NCI-H187 (cell line): ENCODE data around the gene VWF.

Experiments
- DNase-seq, 2 experiments: peaks; one replicate each; lab custom pipeline; 2025; lab: John Stamatoyannopoulos, UW

VWF gene

DNA sequence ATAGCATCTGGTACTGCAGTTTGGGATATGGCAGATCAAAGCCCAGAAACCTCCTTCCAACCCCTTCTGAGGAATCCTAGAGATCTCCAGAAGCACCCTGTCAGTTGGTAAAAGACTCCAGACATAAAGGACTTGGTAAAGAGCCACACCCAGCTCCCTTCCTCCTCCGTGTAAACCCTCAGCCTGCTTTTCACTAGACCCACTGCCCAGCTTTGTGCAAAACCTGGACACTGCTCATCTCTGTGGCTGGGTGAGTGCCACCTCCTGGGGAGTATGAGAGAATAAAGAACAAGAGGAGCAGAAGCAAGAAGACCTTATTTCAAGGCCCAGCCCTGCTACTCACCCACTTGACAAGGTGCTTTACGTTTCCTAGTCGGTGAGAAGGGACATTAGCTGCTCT lies 212.5 kb downstream of the VWF start:
- DNase-seq = no peak

DNA sequence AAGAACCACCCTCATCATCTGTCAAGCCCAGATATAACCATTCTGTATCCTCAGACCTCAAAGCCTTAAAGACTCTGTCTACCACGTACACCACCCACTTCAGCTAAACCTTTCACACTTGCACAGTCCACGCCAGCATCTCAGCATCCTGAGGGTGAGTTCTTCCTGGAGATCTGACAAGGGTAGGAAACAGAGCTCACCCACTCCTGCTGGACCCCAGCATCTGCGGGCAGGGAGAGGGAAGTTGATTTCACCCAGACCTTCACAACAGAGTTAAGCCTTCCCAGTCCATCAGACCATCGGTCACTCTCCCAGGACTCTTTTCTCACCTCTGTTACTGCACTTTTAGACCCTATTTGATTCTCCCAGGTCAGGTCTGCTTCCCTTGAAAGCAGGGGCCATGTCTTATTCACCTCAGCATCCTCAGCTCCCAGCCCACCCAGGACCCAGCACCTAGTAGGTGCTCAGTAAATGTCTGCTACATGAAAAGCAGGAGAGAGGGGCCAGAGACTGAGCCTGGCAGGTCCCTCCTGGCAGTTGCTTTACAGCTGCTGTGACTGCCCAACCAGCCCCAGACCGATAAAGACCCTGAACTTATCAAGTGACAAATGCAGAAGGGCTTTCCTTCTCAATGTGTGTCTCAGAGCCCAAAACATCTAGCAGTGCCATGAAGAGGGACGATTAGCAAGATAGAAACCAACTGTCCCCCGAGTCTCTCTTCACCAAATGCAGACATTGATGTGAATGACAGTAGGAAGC lies 213.5 kb downstream of the VWF start:
- no peak for DNase-seq

DNA sequence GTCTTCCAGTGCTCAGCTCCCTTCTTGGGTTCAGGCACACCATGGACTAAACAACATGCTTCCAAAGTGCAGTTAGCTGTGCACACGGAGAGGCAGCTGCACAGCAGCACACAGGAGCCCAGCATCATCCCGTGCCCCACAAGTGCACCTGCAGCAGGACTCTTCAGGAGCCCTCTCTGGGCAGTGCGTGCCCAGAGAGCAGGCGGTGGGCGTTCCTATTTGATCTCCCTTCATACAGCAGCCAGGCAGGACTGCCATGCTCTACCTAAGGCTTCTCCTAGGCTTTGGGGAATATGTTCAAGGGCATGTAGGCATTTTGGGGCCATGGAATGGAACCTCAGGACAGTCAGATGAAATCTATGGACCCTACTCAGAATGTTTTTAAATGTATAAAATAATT lies 214.9 kb downstream of the VWF start:
- DNase-seq = no peak

DNA sequence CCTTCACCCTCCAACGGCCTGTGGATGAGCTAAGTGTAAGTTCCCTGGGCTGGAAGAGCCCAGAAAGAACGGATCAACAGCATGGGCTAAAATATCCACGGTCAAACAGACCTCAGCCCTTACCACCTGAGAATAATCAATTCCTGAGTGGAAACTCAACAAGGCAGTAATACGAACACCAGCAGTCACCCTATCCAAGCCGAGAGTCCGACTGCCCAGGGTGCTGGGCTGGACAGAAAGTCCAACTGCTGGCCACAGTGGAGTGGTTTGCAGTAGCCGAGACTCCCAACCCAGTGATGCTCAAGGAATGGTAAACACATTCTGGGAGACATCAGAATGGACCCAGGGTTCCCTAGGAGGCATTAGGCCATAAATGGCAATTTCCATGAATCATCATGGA lies 216.2 kb downstream of the VWF start:
- no peak for DNase-seq

DNA sequence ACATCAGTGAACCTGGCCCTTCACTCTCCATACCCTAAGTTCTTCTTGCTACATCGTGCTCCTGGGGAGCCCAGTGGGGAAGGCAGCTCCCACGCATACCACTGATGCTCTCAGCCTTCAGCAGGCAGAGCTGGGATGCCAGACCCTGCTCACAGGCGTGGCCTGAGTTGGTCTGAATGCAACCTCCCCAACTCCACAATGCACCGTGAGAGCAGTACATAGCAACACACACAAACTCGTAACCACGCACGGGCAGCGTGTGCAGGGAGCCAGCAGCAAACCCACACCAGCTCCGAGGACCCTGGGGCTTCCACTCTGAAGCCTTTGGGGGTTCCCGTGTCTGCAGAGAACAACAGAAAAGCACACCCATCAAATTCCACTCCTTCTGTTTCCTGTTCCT lies 216.7 kb downstream of the VWF start:
- DNase-seq = no peak

DNA sequence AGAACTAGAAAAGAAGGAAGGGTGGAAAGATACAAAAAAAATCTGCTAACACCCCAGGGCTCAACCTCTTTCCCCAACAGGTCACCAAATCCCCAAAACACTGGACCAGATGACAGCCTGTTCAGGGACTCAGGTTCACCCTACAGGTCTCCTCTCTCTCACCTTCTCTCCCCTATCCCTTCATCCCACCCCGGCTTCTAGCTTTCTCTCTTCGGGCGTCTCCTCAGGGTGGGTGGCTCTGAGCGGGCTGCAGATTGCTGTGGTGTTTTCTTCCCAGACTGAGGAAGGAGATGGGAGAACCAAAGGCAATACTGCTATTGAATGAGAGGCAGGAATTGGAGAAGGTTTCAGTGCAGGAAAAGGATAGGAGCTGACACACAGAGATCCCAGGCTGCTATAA lies 218.7 kb downstream of the VWF start:
- no peak for DNase-seq

DNA sequence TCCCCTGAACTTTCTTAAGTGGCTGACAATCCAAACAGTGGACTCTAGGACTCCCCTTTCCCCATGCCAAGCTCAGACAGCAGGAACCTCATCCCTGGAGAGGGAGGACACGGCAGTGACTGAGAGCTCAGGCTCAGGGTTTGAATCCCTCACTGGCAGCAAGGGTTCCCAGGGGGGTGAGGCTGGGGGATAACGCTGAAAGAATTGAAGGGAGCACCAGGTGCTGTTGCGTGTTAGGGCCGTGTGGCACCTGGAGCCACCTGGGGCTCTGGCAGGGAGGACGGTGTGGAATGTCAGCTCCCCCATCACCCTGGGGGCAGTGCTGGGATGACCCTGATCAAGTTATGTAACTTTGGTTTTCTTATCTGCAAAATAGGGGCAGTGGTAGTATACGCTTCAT lies 219.5 kb downstream of the VWF start:
- DNase-seq = no peak

DNA sequence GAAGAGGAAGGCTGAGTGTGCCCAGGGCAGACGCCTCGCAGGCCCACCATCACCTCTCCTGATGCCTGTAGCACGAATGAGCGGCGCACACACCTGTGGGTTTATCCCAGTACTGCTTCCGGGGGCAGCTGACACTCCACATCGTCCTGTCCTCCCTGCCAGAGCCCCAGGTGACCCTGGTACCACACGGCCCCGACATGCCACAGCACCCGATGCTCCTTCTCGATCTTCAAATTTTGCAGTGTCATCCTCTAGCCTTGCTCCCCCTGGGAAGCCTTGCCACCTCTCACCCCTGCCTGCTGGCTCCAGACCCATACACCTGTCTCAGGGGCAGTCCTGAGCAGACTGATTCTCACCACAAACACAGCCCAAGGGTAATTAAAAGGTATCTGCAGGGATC lies 220.0 kb downstream of the VWF start:
- no peak for DNase-seq

DNA sequence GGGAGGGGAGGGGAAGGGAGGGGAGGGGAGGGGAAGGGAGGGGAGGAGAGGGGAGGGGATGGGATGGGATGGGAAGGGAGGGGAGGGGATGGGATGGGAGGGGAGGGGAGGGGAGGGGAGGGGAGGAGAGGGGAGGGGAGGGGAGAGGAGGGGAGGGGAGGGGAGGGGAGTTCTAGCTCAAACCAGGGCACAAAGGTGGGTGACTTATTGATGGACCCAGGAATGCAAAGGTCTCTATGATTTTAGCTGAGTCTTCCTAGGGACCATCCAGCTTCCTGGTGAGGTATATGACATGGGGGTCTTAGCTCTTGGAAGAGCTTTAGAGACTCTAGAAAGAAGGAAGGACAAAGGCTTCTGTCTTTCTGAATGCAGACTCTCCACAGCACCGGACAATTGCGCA lies 221.7 kb downstream of the VWF start:
- no peak for DNase-seq

DNA sequence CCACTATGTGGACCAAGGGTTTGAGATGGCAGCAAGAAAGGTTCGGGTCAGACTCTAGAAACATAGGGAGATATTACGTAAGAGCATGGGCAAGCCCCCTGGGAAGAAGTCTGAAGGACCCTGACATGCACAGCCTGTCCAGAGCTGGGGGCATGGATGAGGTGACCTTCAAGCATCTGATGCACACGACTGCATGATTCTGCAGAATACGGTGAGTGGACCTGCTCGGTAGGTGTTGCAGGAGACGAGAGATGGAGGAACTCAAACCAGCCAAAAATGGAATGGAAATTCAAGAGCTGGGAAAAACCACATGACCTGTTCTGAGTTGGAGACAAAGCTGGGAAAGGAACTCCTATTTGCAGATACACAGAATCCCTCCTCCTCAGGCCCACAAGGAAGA lies 223.1 kb downstream of the VWF start:
- no peak for DNase-seq

DNA sequence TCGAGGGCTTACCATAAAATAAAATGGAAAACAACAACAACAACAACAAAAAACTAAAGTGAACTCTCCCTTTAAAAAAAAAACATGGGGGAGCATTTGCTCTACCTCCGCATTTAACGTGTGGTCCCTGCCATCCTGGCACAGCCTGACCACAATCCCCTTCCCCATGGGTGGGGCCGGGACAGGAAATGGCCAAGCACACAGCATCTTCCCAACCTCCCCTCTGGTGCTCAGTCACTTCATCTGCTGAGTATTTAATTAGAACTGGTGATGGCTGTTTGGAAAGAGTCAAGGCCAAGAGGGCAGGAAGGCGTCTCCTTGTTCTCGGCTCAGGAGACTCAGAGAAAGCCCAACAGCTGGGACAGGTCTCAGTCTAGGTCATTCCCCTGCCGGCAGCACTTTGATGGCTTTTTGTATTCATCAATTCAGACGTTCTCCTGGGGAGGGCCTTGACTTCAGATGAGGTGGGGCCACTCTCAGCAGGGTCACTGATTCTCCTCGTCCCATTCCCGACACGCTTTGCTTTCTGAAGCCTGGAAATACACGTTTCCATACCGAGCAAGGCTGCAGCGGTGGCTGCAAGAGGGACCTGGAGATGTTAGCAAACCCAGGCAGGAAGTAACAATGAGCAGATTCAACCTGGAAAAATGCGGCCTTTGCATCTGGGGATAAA lies 223.8 kb downstream of the VWF start:
- no peak for DNase-seq

DNA sequence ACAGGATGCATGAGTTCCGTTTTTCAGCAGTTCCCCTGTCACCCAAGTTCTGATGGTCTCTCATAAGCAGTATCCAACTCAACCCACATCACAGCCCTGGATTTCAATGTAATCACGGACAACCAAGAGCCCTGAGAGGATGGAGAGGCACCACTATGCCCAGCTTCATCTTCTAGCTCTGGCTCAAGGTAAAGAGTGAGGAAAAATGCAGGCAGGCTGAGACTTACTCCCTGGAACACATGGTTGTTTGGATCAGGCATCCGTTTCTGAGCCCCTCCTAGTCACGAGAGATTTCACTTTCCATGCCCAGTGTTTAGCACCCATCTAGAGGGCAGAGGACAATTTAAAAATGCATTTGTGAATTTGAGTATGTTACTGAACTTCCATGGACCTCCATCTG lies 224.4 kb downstream of the VWF start:
- no peak for DNase-seq

DNA sequence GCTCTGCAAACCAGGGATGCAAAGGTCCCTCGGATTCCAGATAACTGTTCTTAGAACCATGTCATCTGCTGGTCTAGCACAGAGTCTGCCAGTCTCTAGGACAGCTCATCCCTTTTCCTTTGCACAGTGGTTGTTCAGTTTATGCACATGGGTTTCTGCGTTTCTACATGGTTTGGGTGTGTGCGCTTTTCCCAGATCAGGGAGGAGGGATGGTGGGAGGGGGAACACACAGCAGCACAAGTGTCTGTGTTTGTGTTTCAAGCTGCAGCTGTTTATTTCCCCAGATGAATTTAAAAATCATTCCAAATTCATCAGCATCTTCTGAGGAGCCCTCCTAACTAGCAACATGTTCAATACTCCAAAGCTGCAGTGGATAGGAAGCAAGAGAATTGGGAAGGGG lies 224.8 kb downstream of the VWF start:
- DNase-seq = no peak

DNA sequence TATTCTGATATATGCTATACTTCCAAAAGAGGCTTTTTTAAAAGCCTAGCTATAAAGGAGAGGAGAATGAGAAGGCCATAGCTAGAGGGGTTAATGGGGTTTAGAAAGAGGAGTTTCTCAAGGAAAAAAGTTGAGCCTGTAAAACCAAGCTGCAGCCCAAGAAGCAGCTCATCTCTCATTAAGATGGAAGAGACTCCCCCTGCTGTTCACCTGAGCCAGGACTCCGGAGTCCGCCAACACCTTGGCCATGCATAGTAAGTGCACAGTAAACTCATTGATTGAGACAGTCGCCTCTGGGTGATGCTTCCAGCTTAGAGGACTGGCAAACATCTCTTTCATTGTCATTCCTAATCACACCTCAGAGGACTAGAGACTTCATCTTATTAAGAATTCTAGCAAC lies 225.6 kb downstream of the VWF start:
- DNase-seq = no peak
